CD4-positive, alpha-beta T cell treated with Interleukin-21 for 1 hour (primary cell): ENCODE measurements around the gene C3orf33.

ENCODE experiments used
- DNase-seq: peaks from one replicate; pipeline ENCODE4 v3.0.0-alpha.2; 2020

C3orf33 gene

DNA sequence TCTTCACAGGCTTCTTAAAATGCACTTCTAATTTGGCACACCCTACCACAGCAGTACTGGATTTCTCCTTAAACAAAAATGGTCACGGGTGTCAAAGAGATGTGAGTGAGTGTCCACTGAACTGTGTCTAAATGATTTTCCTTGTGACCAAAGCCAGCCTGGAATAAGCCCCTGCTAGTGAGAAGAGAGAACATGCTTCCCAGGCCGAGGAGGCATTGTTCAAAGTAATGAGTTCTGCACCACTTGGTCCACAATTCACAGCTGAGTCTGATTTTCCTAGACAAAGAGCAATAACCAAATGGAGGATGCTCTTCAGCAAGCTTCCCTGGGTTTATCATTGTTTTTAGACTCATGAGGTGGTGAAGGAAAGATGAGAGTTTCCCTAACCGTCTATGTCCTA lies 65.0 kb downstream of the C3orf33 start:
- no peak for DNase-seq

GRCh38 chr3:155739154-155739553 lies 66.9 kb downstream of the C3orf33 start:
- DNase-seq: no peak

- DNase-seq: no peak
Observed at GRCh38 chr3:155738580-155739076, 67.5 kb downstream of the C3orf33 start.

- DNase-seq: no peak
Observed at GRCh38 chr3:155737844-155738460, 68.1 kb downstream of the C3orf33 start.

DNA sequence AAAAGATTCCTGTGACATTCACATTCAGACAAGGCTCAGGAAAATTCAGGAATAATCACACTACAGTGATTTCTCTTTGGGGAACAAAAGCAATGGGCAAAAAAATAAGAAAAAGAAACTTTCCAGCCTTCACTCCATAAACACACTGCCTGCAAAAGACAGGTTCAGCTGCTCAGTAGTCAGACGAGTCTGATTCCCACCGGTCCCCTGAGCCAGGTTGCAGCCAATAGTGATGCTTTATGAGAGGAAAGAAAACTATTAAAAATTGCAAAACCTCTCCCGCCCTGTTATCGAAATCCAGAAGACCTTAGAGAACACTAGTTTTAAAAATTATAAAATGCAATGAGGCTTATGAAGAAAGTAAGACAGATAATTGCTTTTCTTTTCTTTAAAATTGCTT lies 69.7 kb downstream of the C3orf33 start:
- no peak for DNase-seq

DNA sequence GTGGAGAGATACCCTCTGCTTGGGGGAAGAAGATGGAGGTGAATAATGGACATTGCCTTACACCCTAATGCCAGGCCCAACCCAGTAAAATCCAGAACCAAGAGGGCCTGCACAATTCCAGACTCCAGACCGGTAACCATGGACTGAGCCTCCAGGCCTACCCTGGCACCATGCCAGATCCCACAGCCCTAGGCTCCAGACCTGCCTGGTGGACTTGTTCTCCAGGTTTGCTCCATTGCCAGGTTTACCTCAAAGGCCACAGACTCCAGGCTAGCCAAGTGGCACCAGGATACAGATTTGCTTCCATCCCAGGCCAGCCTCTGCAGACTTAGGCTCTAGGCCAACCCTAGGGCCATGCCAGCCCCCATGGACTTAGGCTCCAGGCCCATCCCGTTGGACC lies 75.2 kb downstream of the C3orf33 start:
- no peak for DNase-seq

DNA sequence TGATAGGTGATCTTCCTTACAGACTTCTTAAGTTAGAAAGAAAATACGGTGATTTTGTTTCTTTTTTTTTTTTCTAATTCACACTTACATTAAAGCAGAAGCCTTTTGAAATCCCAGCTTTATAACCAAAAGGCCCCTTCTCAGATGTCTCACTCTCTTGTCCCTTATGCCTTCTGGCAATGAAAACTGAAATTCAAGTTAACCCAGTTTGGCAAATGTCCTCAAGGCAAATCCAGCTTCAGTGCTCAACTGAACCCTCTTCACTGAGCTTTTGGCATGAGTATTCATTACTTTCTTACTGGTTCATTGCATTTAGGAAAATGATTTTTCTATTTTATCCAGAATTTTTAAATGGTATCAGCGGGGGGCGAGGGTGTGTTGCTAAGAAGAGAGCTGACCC lies 78.2 kb downstream of the C3orf33 start:
- DNase-seq: no peak

- no peak for DNase-seq
Observed at GRCh38 chr3:155714295-155714718, 91.8 kb downstream of the C3orf33 start.
